HFFc6 (cell line): Measurements from ENCODE around the gene NPW. TPM values are rescaled to one million over a fixed set of nuclear protein-coding genes. Genes with fewer than 3 reads are reported as not detected.

Experiments
- DNase-seq: peaks from one replicate; pipeline ENCODE4 v3.0.0-alpha.2; 2018
- H3K27ac Mint-ChIP-seq: 2 replicates; pipeline ENCODE4 v1.8.0; 2020; ENCODE audit warnings: mild to moderate bottlenecking, mixed read lengths
- H3K27me3 Mint-ChIP-seq: 2 replicates; pipeline ENCODE4 v1.8.0; 2021; ENCODE audit warnings: mild to moderate bottlenecking, moderate library complexity, mixed read lengths; ENCODE audit not compliant: insufficient read depth
- H3K36me3 Mint-ChIP-seq: 2 replicates; pipeline ENCODE4 v1.8.0; 2021; ENCODE audit warnings: low read depth, mixed read lengths
- H3K4me1 Mint-ChIP-seq: 2 replicates; pipeline ENCODE4 v1.8.0; 2020; ENCODE audit warnings: low read depth, mixed read lengths
- H3K4me3 Mint-ChIP-seq: 2 replicates; pipeline ENCODE4 v1.8.0; 2020; ENCODE audit warnings: mild to moderate bottlenecking, moderate library complexity, mixed read lengths
- H3K9me3 Mint-ChIP-seq: 2 replicates; pipeline ENCODE4 v1.8.0; 2020; ENCODE audit warnings: mild to moderate bottlenecking, mixed read lengths
- total RNA-seq, 6 experiments: library from RNA; stranded (reverse); fragmentation: NEBNext Ultra II Directional; extraction: Animal tissue kit (Norgen Biotek cat#: 25700); gene quantifications; 2 replicates in 1 of 6; 3 replicates in 5 of 6; pipeline ENCODE4 v1.2.3, GENCODE V29; 2021
- TF ChIP-seq, protein P1 (sequence below): fragments of 200-600 bp; sonication (generic); IDR thresholded peaks from 2 replicates; pipeline ENCODE4 v1.5.0; 2021; ENCODE audit warnings: antibody characterized with exemption, mild to moderate bottlenecking

The NPW gene
- total RNA-seq, 6 experiments from 2014 or later = 0.57 to 2.1 (median 1.4) TPM

GRCh38 chr16:1998852-1999801, 20.5 kb upstream of the NPW start:
- TF ChIP-seq, protein P1, sequence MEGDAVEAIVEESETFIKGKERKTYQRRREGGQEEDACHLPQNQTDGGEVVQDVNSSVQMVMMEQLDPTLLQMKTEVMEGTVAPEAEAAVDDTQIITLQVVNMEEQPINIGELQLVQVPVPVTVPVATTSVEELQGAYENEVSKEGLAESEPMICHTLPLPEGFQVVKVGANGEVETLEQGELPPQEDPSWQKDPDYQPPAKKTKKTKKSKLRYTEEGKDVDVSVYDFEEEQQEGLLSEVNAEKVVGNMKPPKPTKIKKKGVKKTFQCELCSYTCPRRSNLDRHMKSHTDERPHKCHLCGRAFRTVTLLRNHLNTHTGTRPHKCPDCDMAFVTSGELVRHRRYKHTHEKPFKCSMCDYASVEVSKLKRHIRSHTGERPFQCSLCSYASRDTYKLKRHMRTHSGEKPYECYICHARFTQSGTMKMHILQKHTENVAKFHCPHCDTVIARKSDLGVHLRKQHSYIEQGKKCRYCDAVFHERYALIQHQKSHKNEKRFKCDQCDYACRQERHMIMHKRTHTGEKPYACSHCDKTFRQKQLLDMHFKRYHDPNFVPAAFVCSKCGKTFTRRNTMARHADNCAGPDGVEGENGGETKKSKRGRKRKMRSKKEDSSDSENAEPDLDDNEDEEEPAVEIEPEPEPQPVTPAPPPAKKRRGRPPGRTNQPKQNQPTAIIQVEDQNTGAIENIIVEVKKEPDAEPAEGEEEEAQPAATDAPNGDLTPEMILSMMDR = no peak
- Mint-ChIP-seq H3K4me1 (peaks cover 14% of the 10 kb centered on the region; the same call in 1 of the 2 replicates), H3K27me3 (no peaks in the 10 kb centered on the region), H3K27ac (no peak overlapping the region), H3K9me3 (no peaks in the 10 kb centered on the region), H3K4me3 (no peak overlapping the region), H3K36me3 (peaks cover 10% of the 10 kb centered on the region; the same call in 1 of the 2 replicates)
- no peak for DNase-seq

DNA sequence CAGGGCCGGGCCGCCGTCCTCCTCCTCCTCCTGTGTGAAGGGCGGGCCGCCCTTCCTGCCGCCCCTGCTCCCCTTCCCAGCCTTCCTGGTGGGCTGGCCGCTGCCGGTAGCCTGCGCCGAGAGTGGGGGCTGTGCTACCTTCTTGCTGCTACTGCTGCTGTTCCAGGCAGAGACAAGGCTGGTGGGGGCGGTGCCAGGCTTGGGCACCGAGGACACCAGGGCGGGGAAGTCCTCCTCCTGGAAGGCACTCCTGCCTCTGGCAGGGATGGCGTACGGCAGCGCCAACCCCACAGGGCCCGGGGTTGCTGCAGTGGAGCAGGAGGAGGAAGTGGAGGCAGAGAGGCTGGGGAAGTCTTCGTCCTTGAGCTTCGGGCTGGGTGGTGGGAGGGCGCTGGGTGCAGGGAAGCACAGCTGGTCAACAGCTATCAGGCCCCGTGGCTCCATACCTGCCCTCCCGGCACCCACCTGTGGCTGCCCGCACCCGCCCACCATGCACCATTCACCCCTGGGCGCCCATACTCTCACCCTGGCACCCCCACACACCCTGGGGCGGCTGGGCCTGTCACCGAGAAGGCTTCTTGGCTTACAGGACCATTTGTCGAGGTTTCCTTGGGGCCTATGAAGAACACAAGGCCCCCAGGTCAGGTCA, 19.6 kb upstream of the NPW start:
- Mint-ChIP-seq H3K4me3 (no peak overlapping the region), H3K27ac (no peak overlapping the region), H3K27me3 (no peaks in the 10 kb centered on the region), H3K9me3 (no peaks in the 10 kb centered on the region), H3K36me3 (peaks cover 10% of the 10 kb centered on the region; the same call in 1 of the 2 replicates), H3K4me1 (peaks cover 14% of the 10 kb centered on the region; the same call in 1 of the 2 replicates)
- no peak for DNase-seq
- TF ChIP-seq, protein P1 = no peak

DNA sequence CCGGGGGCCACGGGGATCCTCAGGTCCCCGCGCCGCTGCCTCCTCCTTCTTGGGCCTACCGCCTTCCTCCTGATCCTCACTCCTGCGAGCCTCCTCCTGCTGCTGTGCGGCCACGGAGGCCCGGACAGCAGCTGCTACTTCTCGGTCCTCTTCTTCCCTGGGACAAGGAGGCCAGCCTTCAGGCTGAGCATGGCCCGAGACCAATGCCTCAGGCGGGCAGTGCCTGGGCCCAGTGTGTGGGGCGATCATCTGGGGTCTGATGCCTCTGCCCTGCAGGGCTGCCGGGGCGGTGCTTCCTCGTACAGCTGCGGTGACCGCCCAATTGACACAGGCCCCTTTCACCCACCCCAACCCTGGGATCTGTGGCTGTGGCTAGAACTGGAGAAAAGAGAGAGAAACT, 18.6 kb upstream of the NPW start:
- H3K4me1 Mint-ChIP-seq = peaks cover 14% of the 10 kb centered on the region; the same call in 1 of the 2 replicates
- H3K4me3 Mint-ChIP-seq = no peak overlapping the region
- no peaks in the 10 kb centered on the region for H3K9me3 Mint-ChIP-seq
- H3K27ac Mint-ChIP-seq = no peak overlapping the region
- TF ChIP-seq, protein P1 = no peak
- no peak for DNase-seq
- H3K27me3 Mint-ChIP-seq = no peaks in the 10 kb centered on the region
- peaks cover 5% of the 10 kb centered on the region; the same call in 1 of the 2 replicates for H3K36me3 Mint-ChIP-seq

DNA sequence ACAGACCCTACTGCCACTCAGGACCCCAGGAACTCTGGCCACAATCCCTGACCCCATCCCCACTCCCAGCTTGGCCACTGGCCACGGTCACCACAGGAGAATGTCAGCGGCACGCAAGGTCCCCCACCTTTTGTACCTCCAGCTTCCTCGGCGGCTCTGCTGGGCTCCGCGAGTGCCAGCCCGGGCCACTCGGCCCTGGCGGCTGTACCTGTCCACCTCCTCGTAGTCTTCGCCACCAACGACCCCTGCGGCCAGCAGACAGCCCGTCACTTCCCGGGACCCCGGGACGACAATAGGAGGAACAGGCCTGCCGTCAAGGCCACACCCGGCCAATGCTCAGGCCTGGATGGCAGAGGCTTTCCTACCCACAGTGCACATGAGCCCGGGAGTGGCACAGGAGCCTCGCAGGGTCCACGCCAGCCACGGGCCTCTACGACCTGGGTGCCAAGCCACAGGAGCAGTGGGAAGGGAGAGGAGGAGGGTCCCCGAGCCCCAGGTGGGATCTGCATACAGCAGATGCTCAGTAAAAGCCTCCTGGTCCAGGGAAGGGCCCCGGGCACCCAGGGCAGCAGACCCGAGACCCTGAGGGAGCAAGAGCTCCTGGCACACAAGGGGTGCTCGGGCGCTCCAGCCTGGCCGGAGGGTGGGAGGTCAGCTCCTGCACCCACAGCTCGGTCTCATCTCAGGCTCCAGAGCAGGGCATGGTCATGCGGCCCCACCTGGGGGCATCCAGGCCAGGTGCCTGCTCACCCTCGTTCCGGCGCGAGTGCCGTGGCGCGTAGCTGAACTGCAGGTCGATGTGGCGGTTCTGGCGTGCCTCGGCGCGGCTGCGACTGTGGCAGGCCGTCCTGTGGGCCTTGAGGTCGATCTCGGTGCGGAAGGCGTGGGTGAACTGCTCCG, 17.9 kb upstream of the NPW start:
- Mint-ChIP-seq H3K4me3 (no peak overlapping the region), H3K27ac (no peak overlapping the region), H3K36me3 (peaks cover 5% of the 10 kb centered on the region; the same call in 1 of the 2 replicates), H3K4me1 (peaks cover 14% of the 10 kb centered on the region; the same call in 1 of the 2 replicates), H3K27me3 (no peaks in the 10 kb centered on the region), H3K9me3 (no peaks in the 10 kb centered on the region)
- no peak for DNase-seq
- TF ChIP-seq, protein P1 = no peak
